H9 (cell line): ENCODE data around the gene TNIP3. TPM values are rescaled to one million over a fixed set of nuclear protein-coding genes. Genes with fewer than 3 reads are reported as not detected.

Experiments
- DNase-seq: peaks from one replicate; pipeline ENCODE4 v3.0.0-alpha.2; 2017
- H2AFZ ChIP-seq: one replicate; pipeline ENCODE4 v1.6.1; 2013; ENCODE audit warnings: mild to moderate bottlenecking, low read length, control low read depth, moderate library complexity
- H2AK5ac ChIP-seq: 2 replicates; pipeline ENCODE4 v1.6.1; 2013; ENCODE audit warnings: low read length, control low read depth, mixed read lengths; ENCODE audit not compliant: insufficient read length
- H2BK120ac ChIP-seq: one replicate; pipeline ENCODE4 v1.6.1; 2013; ENCODE audit warnings: low read depth, mild to moderate bottlenecking, low read length, control low read depth, inconsistent platforms; ENCODE audit not compliant: poor library complexity, severe bottlenecking
- H2BK12ac ChIP-seq: 2 replicates; pipeline ENCODE4 v1.6.1; 2013; ENCODE audit warnings: low read length, control low read depth, mixed read lengths, low read depth; ENCODE audit not compliant: insufficient read length
- H2BK15ac ChIP-seq: 2 replicates; pipeline ENCODE4 v1.6.1; 2013; ENCODE audit warnings: low read depth, low read length, control low read depth
- H2BK20ac ChIP-seq: one replicate; pipeline ENCODE4 v1.6.1; 2013; ENCODE audit warnings: low read depth, mild to moderate bottlenecking, low read length, control low read depth, inconsistent platforms; ENCODE audit not compliant: poor library complexity, severe bottlenecking
- H2BK5ac ChIP-seq: 2 replicates; pipeline ENCODE4 v1.6.1; 2013; ENCODE audit warnings: low read length, control low read depth, mixed read lengths; ENCODE audit not compliant: insufficient read length
- H3K14ac ChIP-seq: 2 replicates; pipeline ENCODE4 v1.6.1; 2013; ENCODE audit warnings: low read length, control low read depth; ENCODE audit not compliant: insufficient read depth
- H3K18ac ChIP-seq: 2 replicates; pipeline ENCODE4 v1.6.1; 2013; ENCODE audit warnings: low read depth, mild to moderate bottlenecking, mixed read lengths, low read length, control low read depth; ENCODE audit not compliant: insufficient read length
- H3K23ac ChIP-seq: 2 replicates; pipeline ENCODE4 v1.6.1; 2013; ENCODE audit warnings: low read length, control low read depth, mixed read lengths, low read depth; ENCODE audit not compliant: insufficient read length
- H3K23me2 ChIP-seq: 2 replicates; pipeline ENCODE4 v1.6.1; 2013; ENCODE audit warnings: low read depth, mild to moderate bottlenecking, mixed read lengths, low read length, control low read depth; ENCODE audit not compliant: insufficient read length, poor library complexity, severe bottlenecking
- H3K27ac ChIP-seq: 2 replicates; pipeline ENCODE4 v1.5.1; 2013; ENCODE audit warnings: low read length, control low read depth, mixed read lengths, low read depth; ENCODE audit not compliant: insufficient read length
- H3K27me3 ChIP-seq: 2 replicates; pipeline ENCODE4 v1.6.1; 2013; ENCODE audit warnings: low read length, control low read depth, inconsistent platforms; ENCODE audit not compliant: insufficient read depth
- H3K4ac ChIP-seq: 2 replicates; pipeline ENCODE4 v1.6.1; 2013; ENCODE audit warnings: low read depth, mild to moderate bottlenecking, control low read depth, inconsistent platforms, low read length, moderate library complexity
- H3K4me1 ChIP-seq: 2 replicates; pipeline ENCODE4 v1.6.1; 2013; ENCODE audit warnings: low read length, control low read depth, inconsistent platforms; ENCODE audit not compliant: insufficient read depth
- H3K4me2 ChIP-seq: 2 replicates; pipeline ENCODE4 v1.6.1; 2013; ENCODE audit warnings: low read length, control low read depth, mixed read lengths; ENCODE audit not compliant: insufficient read length, insufficient read depth
- H3K56ac ChIP-seq: 2 replicates; pipeline ENCODE4 v1.6.1; 2013; ENCODE audit warnings: low read depth, mild to moderate bottlenecking, mixed read lengths, low read length, control low read depth; ENCODE audit not compliant: insufficient read length
- H3K79me1 ChIP-seq: 2 replicates; pipeline ENCODE4 v1.6.1; 2013; ENCODE audit warnings: low read depth, mild to moderate bottlenecking, moderate library complexity, low read length, control low read depth, inconsistent platforms; ENCODE audit not compliant: insufficient read depth, poor library complexity, severe bottlenecking
- H3K79me2 ChIP-seq: 2 replicates; pipeline ENCODE4 v1.6.1; 2013; ENCODE audit warnings: low read length, control low read depth, inconsistent platforms; ENCODE audit not compliant: insufficient read depth
- H3K9ac ChIP-seq: 2 replicates; pipeline ENCODE4 v1.6.1; 2013; ENCODE audit warnings: low read length, control low read depth, mixed read lengths; ENCODE audit not compliant: insufficient read length; ENCODE audit errors: extremely low read depth
- H3K9me3 ChIP-seq: one replicate; pipeline ENCODE4 v1.6.1; 2013; ENCODE audit warnings: low read depth, low read length, inconsistent platforms; ENCODE audit not compliant: control insufficient read depth
- H3T11ph ChIP-seq: one replicate; pipeline ENCODE4 v1.6.1; 2013; ENCODE audit warnings: mild to moderate bottlenecking, low read length, control low read depth, inconsistent platforms
- H4K20me1 ChIP-seq: one replicate; pipeline ENCODE4 v1.6.1; 2013; ENCODE audit not compliant: control insufficient read depth, insufficient read length, insufficient read depth
- H4K5ac ChIP-seq: 2 replicates; pipeline ENCODE4 v1.6.1; 2013; ENCODE audit warnings: low read depth, mild to moderate bottlenecking, mixed read lengths, low read length, control low read depth; ENCODE audit not compliant: insufficient read length
- H4K8ac ChIP-seq: replicated peaks from 2 replicates; pipeline ENCODE4 v1.6.1; 2013; ENCODE audit warnings: low read length, control low read depth, mixed read lengths, low read depth; ENCODE audit not compliant: insufficient read length
- H4K91ac ChIP-seq: 2 replicates; pipeline ENCODE4 v1.6.1; 2013; ENCODE audit warnings: low read depth, mild to moderate bottlenecking, moderate library complexity, mixed read lengths, low read length, control low read depth; ENCODE audit not compliant: insufficient read length
- H3K27ac Mint-ChIP-seq, 3 experiments: 2 replicates in 2 of 3; 3 replicates in 1 of 3; pipeline ENCODE4 v1.8.0; 2020 to 2021; ENCODE audit warnings: mixed read lengths in 3 of 3, mild to moderate bottlenecking in 1 of 3, moderate library complexity in 1 of 3
- H3K27me3 Mint-ChIP-seq: 2 replicates; pipeline ENCODE4 v1.8.0; 2021; ENCODE audit warnings: low read depth, mild to moderate bottlenecking, moderate library complexity, mixed read lengths
- H3K36me3 Mint-ChIP-seq, 3 experiments: 2 replicates in 2 of 3; 3 replicates in 1 of 3; pipeline ENCODE4 v1.8.0; 2020 to 2021; ENCODE audit warnings: low read depth in 3 of 3, mixed read lengths in 3 of 3; ENCODE audit not compliant: insufficient read depth in 1 of 3
- H3K4me1 Mint-ChIP-seq, 2 experiments: 2 replicates each; pipeline ENCODE4 v1.8.0; 2020; ENCODE audit warnings: mixed read lengths in 2 of 2
- H3K4me3 Mint-ChIP-seq, 2 experiments: 2 replicates in 1 of 2; 3 replicates in 1 of 2; pipeline ENCODE4 v1.8.0; 2020 to 2021; ENCODE audit warnings: mild to moderate bottlenecking in 2 of 2, mixed read lengths in 2 of 2, moderate library complexity in 1 of 2
- H3K9me3 Mint-ChIP-seq, 2 experiments: 2 replicates in 1 of 2; 3 replicates in 1 of 2; pipeline ENCODE4 v1.8.0; 2020; ENCODE audit warnings: mild to moderate bottlenecking in 2 of 2, mixed read lengths in 2 of 2, moderate library complexity in 1 of 2
- WGBS: extraction: QIAGEN DNeasy Blood & Tissue Kit; methylation state at CpG from one replicate; pipeline ENCODE4 v1.1.7; 2013; ENCODE audit warnings: missing lambda C conversion rate, low lambda C conversion rate, mixed read lengths; ENCODE audit not compliant: insufficient read length; ENCODE audit errors: extremely low coverage; 5-methylcytosine and 5-hydroxymethylcytosine counted together
- total RNA-seq: library from RNA; stranded (reverse); gene quantifications from 2 replicates; pipeline ENCODE4 v1.2.1, GENCODE V29; 2021
- TF ChIP-seq, protein P1 (sequence below): fragments of 200-600 bp; sonication (generic); conservative IDR thresholded peaks from 3 replicates; pipeline ENCODE4 v1.8.0; 2021; ENCODE audit warnings: antibody characterized with exemption, mild to moderate bottlenecking

The TNIP3 gene
- total RNA-seq, 1 experiment from 2014 or later, result not detected

DNA sequence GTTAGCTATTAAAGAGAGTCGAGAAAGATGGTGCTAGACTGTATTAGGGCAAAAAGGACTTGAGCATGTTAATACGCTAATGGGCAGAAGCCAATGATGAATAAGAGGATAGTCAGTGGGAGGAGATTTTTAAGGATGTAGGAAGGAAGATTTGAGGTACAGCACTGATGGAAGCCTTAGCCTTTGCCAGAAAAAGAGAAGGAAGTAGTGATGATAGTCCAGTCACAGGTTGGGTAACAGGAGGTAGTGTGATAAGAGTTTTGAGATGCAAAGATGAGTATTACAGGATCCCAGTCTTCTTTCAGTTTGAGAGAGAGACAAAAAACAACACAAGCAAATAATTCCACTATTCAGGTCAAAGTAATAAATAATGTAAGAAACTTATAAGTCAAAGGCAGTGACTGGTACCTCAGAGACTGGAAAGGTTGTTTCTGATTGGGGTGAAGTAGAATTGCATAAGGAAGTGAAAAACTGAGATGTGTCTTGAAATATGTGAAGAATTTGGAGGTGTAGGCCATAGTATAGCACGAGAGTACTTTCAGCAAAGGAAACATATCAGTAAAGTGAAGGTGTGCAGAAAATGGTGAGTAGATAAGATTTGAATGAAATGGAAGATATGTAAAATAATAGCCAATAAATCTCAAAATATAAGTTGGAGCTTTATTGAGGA is 69.7 kb downstream of the TNIP3 start:
- Histone ChIP-seq H2AFZ (no peak overlapping the region), H2BK12ac (no peak overlapping the region), H4K91ac (no peak overlapping the region), H3K18ac (no peak overlapping the region), H3K23me2 (no peaks in the 10 kb centered on the region), H3K9me3 (no peaks in the 10 kb centered on the region), H3K27ac (no peak overlapping the region), H4K5ac (no peak overlapping the region), H4K8ac (no peak overlapping the region), H3K4me1 (no peaks in the 10 kb centered on the region), H3T11ph (no peak overlapping the region), H3K4me2 (no peak overlapping the region), H3K23ac (no peak overlapping the region), H2BK15ac (no peak overlapping the region), H3K79me2 (no peaks in the 10 kb centered on the region), H3K56ac (no peak overlapping the region), H3K9ac (no peak overlapping the region), H2BK120ac (no peak overlapping the region), H3K27me3 (no peaks in the 10 kb centered on the region), H3K14ac (no peak overlapping the region), H3K4ac (no peak overlapping the region), H2BK20ac (no peak overlapping the region), H3K79me1 (no peaks in the 10 kb centered on the region), H4K20me1 (no peaks in the 10 kb centered on the region), H2BK5ac (no peak overlapping the region), H2AK5ac (no peak overlapping the region)
- DNase-seq, result no peak
- H3K27ac Mint-ChIP-seq, result no peak overlapping the region
- TF ChIP-seq, protein P1, sequence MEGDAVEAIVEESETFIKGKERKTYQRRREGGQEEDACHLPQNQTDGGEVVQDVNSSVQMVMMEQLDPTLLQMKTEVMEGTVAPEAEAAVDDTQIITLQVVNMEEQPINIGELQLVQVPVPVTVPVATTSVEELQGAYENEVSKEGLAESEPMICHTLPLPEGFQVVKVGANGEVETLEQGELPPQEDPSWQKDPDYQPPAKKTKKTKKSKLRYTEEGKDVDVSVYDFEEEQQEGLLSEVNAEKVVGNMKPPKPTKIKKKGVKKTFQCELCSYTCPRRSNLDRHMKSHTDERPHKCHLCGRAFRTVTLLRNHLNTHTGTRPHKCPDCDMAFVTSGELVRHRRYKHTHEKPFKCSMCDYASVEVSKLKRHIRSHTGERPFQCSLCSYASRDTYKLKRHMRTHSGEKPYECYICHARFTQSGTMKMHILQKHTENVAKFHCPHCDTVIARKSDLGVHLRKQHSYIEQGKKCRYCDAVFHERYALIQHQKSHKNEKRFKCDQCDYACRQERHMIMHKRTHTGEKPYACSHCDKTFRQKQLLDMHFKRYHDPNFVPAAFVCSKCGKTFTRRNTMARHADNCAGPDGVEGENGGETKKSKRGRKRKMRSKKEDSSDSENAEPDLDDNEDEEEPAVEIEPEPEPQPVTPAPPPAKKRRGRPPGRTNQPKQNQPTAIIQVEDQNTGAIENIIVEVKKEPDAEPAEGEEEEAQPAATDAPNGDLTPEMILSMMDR, result no peak
- no peaks in the 10 kb centered on the region for H3K9me3 Mint-ChIP-seq
- H3K4me3 Mint-ChIP-seq, result no peak overlapping the region
- no peaks in the 10 kb centered on the region for H3K4me1 Mint-ChIP-seq
- H3K27me3 Mint-ChIP-seq, result no peaks in the 10 kb centered on the region
- no CpG with 5 or more reads among the region's 3 CpGs for WGBS
- H3K36me3 Mint-ChIP-seq, result no peaks in the 10 kb centered on the region
